Fibroblast of mammary gland (primary cell): ENCODE data around the gene ZNF664.

Experiments
- DNase-seq: peaks from one replicate; pipeline ENCODE4 v3.0.0-alpha.2; 2010; ENCODE audit warnings: low read depth
- H3K4me3 ChIP-seq: 2 replicates; pipeline ENCODE4 v1.5.1; 2011; ENCODE audit warnings: low read depth, mild to moderate bottlenecking, low read length, moderate library complexity; ENCODE audit not compliant: control insufficient read depth
- TF ChIP-seq, protein P1 (sequence below): conservative IDR thresholded peaks from 2 replicates; pipeline ENCODE4 v1.5.1; 2011; ENCODE audit warnings: low read depth, low read length, inconsistent platforms; ENCODE audit not compliant: control insufficient read depth, insufficient read depth

Gene ZNF664

DNA sequence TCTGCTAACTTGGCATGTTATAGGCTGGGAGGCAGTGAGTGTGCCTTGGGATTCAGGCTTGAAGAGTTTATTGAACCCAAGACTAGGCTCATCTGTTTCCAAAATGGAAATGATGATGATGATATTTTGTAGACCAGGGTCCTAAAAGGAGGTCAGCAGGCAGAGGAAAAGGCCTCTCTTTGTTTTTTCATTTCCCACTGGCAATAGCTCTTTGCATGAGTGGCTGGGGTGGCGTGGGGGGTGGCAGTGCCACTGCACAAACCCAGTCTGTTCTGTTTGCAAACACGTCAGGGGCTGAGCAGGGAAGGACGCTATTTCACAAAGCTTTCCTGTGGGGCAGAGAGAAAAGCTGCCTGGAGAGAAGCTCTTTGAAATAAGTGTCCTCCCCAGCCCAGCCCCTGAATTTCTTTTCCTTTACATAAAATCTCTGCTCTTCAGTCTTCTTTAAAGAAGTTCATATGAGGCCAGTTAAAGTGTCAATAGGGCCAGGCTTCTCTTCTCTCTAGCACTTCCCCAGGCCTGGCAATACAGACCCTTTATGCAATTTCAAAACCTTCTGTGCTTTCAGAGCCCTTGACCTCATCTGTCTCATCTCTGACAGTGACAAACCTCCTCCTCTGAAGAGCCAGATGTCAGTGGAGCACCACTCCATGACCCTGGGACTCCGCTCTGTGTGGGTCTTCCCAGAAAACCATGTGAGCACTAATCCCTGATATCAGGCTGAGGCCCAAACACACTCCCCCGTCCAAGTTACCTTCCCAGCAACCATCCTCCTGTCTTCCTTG, 72.8 kb downstream of the ZNF664 start:
- no peak overlapping the region for H3K4me3 ChIP-seq
- TF ChIP-seq, protein P1, sequence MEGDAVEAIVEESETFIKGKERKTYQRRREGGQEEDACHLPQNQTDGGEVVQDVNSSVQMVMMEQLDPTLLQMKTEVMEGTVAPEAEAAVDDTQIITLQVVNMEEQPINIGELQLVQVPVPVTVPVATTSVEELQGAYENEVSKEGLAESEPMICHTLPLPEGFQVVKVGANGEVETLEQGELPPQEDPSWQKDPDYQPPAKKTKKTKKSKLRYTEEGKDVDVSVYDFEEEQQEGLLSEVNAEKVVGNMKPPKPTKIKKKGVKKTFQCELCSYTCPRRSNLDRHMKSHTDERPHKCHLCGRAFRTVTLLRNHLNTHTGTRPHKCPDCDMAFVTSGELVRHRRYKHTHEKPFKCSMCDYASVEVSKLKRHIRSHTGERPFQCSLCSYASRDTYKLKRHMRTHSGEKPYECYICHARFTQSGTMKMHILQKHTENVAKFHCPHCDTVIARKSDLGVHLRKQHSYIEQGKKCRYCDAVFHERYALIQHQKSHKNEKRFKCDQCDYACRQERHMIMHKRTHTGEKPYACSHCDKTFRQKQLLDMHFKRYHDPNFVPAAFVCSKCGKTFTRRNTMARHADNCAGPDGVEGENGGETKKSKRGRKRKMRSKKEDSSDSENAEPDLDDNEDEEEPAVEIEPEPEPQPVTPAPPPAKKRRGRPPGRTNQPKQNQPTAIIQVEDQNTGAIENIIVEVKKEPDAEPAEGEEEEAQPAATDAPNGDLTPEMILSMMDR = no peak
- no peak for DNase-seq

GRCh38 chr12:124046456-124046740, 73.4 kb downstream of the ZNF664 start:
- peak; percentile 43 for DNase-seq
- TF ChIP-seq, protein P1 = no peak
- H3K4me3 ChIP-seq = no peak overlapping the region

DNA sequence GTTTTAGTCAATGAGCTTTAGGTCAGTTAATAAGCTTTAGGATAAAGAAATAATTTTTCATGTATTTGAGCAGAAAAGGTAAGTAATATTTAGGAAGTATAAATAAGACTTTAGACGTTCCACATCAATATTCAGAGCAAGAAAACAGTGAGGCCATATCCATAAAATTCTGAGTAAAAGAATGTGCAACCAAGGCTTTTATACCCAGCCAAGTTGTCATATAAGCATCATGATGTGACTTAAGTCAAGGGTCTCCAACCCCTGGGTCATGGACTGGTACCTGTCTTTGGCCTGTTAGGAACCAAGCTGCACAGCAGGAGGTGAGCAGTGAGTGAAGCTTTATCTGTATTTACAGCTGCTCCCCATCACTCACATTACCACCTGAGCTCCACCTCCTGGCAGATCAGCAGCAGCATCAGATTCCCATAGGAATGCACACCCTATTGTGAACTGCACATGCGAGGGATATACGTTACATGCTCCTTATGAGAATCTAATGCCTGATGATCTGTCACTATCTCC, 74.1 kb downstream of the ZNF664 start:
- TF ChIP-seq, protein P1 = no peak
- DNase-seq = no peak
- no peak overlapping the region for H3K4me3 ChIP-seq

DNA sequence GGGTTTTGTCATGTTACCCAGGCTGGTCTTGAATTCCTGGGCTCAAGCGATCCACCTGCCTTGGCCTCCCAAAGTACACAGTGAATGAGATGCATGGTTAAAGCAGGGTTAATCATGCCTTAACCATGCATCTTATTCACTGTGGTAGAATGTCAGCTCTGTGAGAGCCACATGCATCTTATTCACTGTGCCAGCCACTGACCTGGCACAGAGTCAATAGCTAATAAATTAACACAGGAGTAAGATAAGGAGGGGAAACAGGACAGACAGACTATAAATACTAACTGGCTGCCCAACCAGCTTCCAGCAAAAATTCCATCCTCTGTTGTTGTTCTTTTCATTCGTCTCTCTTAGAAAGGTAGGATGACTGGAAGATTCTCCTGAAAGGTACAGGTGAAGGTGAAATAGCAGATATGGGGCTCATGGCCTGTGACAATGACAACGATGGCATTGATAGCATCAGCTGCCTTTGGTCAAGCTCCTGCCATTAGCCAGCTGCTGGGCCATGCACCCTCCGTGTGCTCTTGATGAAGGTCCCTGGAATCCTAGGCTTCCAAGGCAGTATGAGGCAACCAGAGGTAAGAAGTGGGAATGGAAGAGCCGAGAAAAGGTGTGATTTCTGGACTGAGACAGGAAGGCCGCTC, 76.6 kb downstream of the ZNF664 start:
- TF ChIP-seq, protein P1 = no peak

DNA sequence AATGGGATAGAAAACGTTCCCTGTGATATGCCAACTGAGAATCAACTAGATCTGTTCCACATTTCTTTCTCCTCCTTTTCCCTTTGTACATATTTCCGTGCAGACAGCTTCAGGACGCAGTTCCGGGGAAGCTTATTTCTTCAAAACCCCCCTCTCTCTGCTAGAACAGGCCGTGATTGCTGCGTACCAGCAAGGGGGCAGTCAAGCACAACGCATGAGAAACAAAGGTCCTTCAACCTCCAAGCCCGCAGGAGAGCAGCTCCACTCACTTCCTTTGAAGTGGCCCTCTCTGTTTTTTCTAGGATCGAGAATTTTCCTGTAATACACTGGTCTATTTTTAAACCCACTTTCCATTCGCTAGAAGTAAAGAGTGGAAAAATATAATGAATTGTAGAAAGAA, 80.8 kb downstream of the ZNF664 start:
- TF ChIP-seq, protein P1 = peak; percentile 57
- DNase-seq = peak; percentile 61
- no peak overlapping the region for H3K4me3 ChIP-seq

More for the DNA sequence above, 76.6 kb downstream of the ZNF664 start:
- H3K4me3 ChIP-seq = no peak overlapping the region
- no peak for DNase-seq

GRCh38 chr12:124055066-124055465, 82.1 kb downstream of the ZNF664 start:
- H3K4me3 ChIP-seq = no peak overlapping the region
- no peak for DNase-seq
- TF ChIP-seq, protein P1 = no peak
